SK-N-SH (cell line): ENCODE data around the gene GPR75. TPM values are rescaled to one million over a fixed set of nuclear protein-coding genes. Genes with fewer than 3 reads are reported as not detected.
"Not testable (repeated sequence)": the region's sequence is repeated elsewhere in the genome, so short reads cannot be mapped to it uniquely, and the experiment has no call there.

ENCODE experiments used
- CTCF ChIA-PET: fragments of 300-600, 350-600 bp; formaldehyde crosslinking; extraction: SDS; loops from one replicate; lab custom pipeline; 2021; lab: Yijun Ruan, JAX
- POLR2A ChIA-PET: fragments of 350-600 bp; sonication (Branson Sonifier 250); formaldehyde crosslinking; extraction: SDS; loops from one replicate; lab custom pipeline; 2020; ENCODE audit warnings: antibody characterized with exemption, inconsistent platforms; lab: Yijun Ruan, JAX
- DNase-seq: peaks from one replicate; pipeline ENCODE4 v3.0.0; 2012
- H2AFZ ChIP-seq: fragments of 200-600 bp; sonication (generic); 2 replicates; pipeline ENCODE4 v1.8.1; 2016; ENCODE audit warnings: antibody characterized with exemption, mild to moderate bottlenecking, low read depth
- H3F3A ChIP-seq: fragments of 200-600 bp; sonication (generic); replicated peaks from 2 replicates; pipeline ENCODE3; 2016; ENCODE audit warnings: antibody characterized with exemption, mild to moderate bottlenecking; ENCODE audit not compliant: insufficient read depth
- H3K27ac ChIP-seq, 2 experiments: fragments of 200-500 bp in 1 of 2; fragments of 200-600 bp in 1 of 2; sonication (Bioruptor generic) in 1 of 2; sonication (generic), shearing (Covaris generic) in 1 of 2; 2 replicates each; pipeline versions ENCODE4 v1.5.1 to v1.6.1; 2014 to 2016; ENCODE audit warnings: low read depth in 2 of 2, inconsistent platforms in 1 of 2, low read length in 1 of 2, mild to moderate bottlenecking in 1 of 2, mixed read lengths in 1 of 2
- H3K27me3 ChIP-seq: fragments of 200-600 bp; sonication (generic), shearing (Covaris generic); 2 replicates; pipeline ENCODE4 v1.6.1; 2016; ENCODE audit warnings: mixed run types; ENCODE audit not compliant: insufficient read depth
- H3K36me3 ChIP-seq, 2 experiments: fragments of 200-500 bp in 1 of 2; fragments of 200-600 bp in 1 of 2; sonication (Bioruptor generic) in 1 of 2; sonication (generic) in 1 of 2; replicated peaks in 1 of 2; 2 replicates each; pipeline versions ENCODE3 to v1.5.1; 2014 to 2016; ENCODE audit warnings: low read length in 1 of 2, mild to moderate bottlenecking in 1 of 2; ENCODE audit not compliant: insufficient read depth in 2 of 2, control insufficient read depth in 1 of 2
- H3K4me1 ChIP-seq, 2 experiments: fragments of 200-500 bp in 1 of 2; fragments of 200-600 bp in 1 of 2; sonication (Bioruptor generic) in 1 of 2; sonication (generic), shearing (Covaris generic) in 1 of 2; 2 replicates each; pipeline versions ENCODE4 v1.5.1 to v1.6.1; 2014 to 2016; ENCODE audit warnings: low read depth in 1 of 2, low read length in 1 of 2, mixed run types in 1 of 2; ENCODE audit not compliant: insufficient read depth in 2 of 2, control insufficient read depth in 1 of 2
- H3K4me2 ChIP-seq: fragments of 200-600 bp; sonication (generic), shearing (Covaris generic); 2 replicates; pipeline ENCODE4 v1.6.1; 2017; ENCODE audit warnings: mixed run types
- H3K4me3 ChIP-seq, 2 experiments: fragments of 200-500 bp in 1 of 2; fragments of 200-600 bp in 1 of 2; sonication (Bioruptor generic) in 1 of 2; sonication (generic), shearing (Covaris generic) in 1 of 2; 2 replicates each; pipeline versions ENCODE4 v1.5.1 to v1.8.1; 2014 to 2016; ENCODE audit warnings: low read depth in 2 of 2, inconsistent platforms in 1 of 2, low read length in 1 of 2, mild to moderate bottlenecking in 1 of 2, mixed read lengths in 1 of 2, moderate library complexity in 1 of 2
- H3K79me2 ChIP-seq: fragments of 200-600 bp; sonication (generic); 2 replicates; pipeline ENCODE4 v1.8.1; 2017; ENCODE audit warnings: mild to moderate bottlenecking; ENCODE audit not compliant: insufficient read depth
- H3K9ac ChIP-seq: fragments of 200-600 bp; sonication (generic); 2 replicates; pipeline ENCODE4 v1.6.1; 2017; ENCODE audit warnings: mixed run types
- H3K9me2 ChIP-seq: fragments of 200-600 bp; sonication (generic); 2 replicates; pipeline ENCODE4 v1.6.1; 2017; ENCODE audit warnings: mixed run types
- H3K9me3 ChIP-seq: fragments of 200-600 bp; sonication (generic); 2 replicates; pipeline ENCODE4 v1.6.1; 2017; ENCODE audit warnings: mixed run types, mild to moderate bottlenecking, moderate library complexity
- H4K20me1 ChIP-seq: fragments of 200-600 bp; sonication (generic); 2 replicates; pipeline ENCODE4 v1.6.1; 2017; ENCODE audit warnings: mild to moderate bottlenecking, mixed run types; ENCODE audit not compliant: insufficient read depth
- CHD2 ChIP-seq: fragments of 150-350 bp; IDR thresholded peaks from 2 replicates; pipeline ENCODE4 v1.6.1; 2018; ENCODE audit warnings: low read length; ENCODE audit not compliant: partially characterized antibody
- FOSL2 ChIP-seq: IDR thresholded peaks from 2 replicates; pipeline ENCODE4 v1.4.0; 2012; ENCODE audit warnings: low read depth, mild to moderate bottlenecking, moderate library complexity, borderline replicate concordance
- FOXJ3 ChIP-seq: sonication (generic); formaldehyde crosslinking; IDR thresholded peaks from 2 replicates; pipeline ENCODE4 v1.5.1; 2020; ENCODE audit warnings: mild to moderate bottlenecking, missing genetic modification reagents
- JUND ChIP-seq: IDR thresholded peaks from 2 replicates; pipeline ENCODE4 v1.4.0; 2012
- POLR2AphosphoS5 ChIP-seq: IDR thresholded peaks from 2 replicates; pipeline ENCODE4 v1.6.1; 2012; ENCODE audit warnings: low read depth, low read length
- RAD21 ChIP-seq: IDR thresholded peaks from 2 replicates; pipeline ENCODE4 v1.6.1; 2012; ENCODE audit warnings: mild to moderate bottlenecking, low read length
- REST ChIP-seq: IDR thresholded peaks from 2 replicates; pipeline ENCODE4 v1.6.1; 2012; ENCODE audit warnings: mild to moderate bottlenecking, low read depth, low read length, moderate library complexity
- TCF12 ChIP-seq: IDR thresholded peaks from 2 replicates; pipeline ENCODE4 v1.4.0; 2012
- USF2 ChIP-seq: fragments of 150-350 bp; IDR thresholded peaks from 2 replicates; pipeline ENCODE4 v1.6.1; 2017; ENCODE audit warnings: antibody characterized with exemption, low read length, low read depth, borderline replicate concordance
- WGBS: methylation state at CpG from one replicate; pipeline ENCODE4 v1.1.6; 2017; ENCODE audit warnings: low lambda C conversion rate; 5-methylcytosine and 5-hydroxymethylcytosine counted together
- polyA plus RNA-seq, 3 experiments: library from polyadenylated mRNA; depleted of rRNA; stranded (reverse); fragments of >200 nt; gene quantifications; 2 replicates each; pipeline ENCODE4 v1.2.3, GENCODE V29; 2012

GPR75 gene
- polyA plus RNA-seq, 1 of the 3 experiments (the other 2 are of a cell fraction): 1.8 TPM

DNA sequence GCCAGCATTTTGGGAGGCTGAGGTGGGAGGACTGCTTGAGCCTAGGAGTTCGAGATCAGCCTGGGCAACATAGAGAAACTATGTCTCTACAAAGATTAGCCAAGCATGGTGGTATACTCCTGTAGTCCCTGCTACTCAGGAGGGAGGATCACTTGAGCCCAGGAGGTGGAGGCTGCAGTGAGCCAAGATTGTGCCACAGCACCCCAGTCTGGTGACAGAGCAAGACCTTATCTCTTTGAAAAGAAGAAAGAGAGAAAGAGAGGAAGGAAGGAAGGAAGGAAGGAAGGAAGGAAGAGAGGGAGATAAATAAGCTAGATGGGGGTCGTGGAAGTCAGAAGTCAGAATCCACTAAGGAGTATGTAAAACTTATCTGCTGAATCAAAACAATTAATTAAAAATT, 16.2 kb downstream of the GPR75 start:
- TF ChIP-seq REST: no peak
- DNase-seq: no peak
- H2AFZ ChIP-seq: no peak overlapping the region
- H3K4me2 ChIP-seq: no peak overlapping the region
- no peaks in the 10 kb centered on the region for H3K79me2 ChIP-seq
- H3K4me1 ChIP-seq: no peaks in the 10 kb centered on the region
- H3K9ac ChIP-seq: no peak overlapping the region
- H3K27ac ChIP-seq: no peak overlapping the region
- CTCF ChIA-PET: no interaction called here
- peaks cover 0 to 4% of the 10 kb centered on the region in 2 experiments for H3K36me3 ChIP-seq
- peaks cover 3% of the 10 kb centered on the region for H3F3A ChIP-seq
- no peak overlapping the region for H3K4me3 ChIP-seq
- H3K27me3 ChIP-seq: no peaks in the 10 kb centered on the region
- WGBS: 71% methylated on average over 2 of the region's 2 CpGs
- no peaks in the 10 kb centered on the region for H3K9me2 ChIP-seq
- no peaks in the 10 kb centered on the region for H3K9me3 ChIP-seq
- H4K20me1 ChIP-seq: no peaks in the 10 kb centered on the region
- POLR2A ChIA-PET: no interaction called here

DNA sequence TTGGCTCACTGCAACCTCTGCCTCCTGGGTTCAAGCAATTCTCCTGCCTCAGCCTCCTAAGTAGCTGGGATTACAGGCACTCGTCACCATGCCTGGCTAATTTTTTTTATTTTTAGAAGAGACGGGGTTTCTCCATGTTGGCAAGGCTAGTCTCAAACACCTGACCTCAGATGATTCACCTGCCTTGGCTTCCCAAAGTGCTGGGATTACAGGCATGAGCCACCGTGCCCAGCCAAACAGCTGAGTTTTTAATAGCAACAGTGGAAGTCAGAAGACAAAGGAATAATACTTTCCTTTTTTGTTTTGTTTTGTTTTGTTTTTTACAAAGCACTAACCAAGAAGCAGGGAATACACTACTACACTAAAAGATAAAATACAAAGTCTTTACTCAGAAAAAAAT, 16.9 kb downstream of the GPR75 start:
- Histone ChIP-seq H4K20me1 (no peaks in the 10 kb centered on the region), H3K4me1 (no peaks in the 10 kb centered on the region), H3K9me2 (no peaks in the 10 kb centered on the region), H3K9me3 (no peaks in the 10 kb centered on the region), H3K27ac (no peak overlapping the region), H3F3A (peaks cover 3% of the 10 kb centered on the region), H2AFZ (no peak overlapping the region), H3K4me2 (no peak overlapping the region), H3K36me3 (no peaks in the 10 kb centered on the region), H3K4me3 (no peak overlapping the region), H3K27me3 (no peaks in the 10 kb centered on the region), H3K9ac (no peak overlapping the region), H3K79me2 (no peaks in the 10 kb centered on the region)
- WGBS: 63% methylated on average over 3 of the region's 3 CpGs
- CTCF ChIA-PET: no interaction called here
- TF ChIP-seq RAD21 (no peak), FOSL2 (no peak), TCF12 (no peak), JUND (no peak), CHD2 (no peak), FOXJ3 (CRISPR knock-in tag) (no peak), USF2 (no peak), POLR2AphosphoS5 (no peak)
- POLR2A ChIA-PET: no interaction called here
- no peak for DNase-seq

GRCh38 chr2:53841651-53842050, 18.1 kb downstream of the GPR75 start:
- H3K4me2 ChIP-seq, H3K4me3 ChIP-seq, H3K36me3 ChIP-seq, H3K9ac ChIP-seq, H3K27ac ChIP-seq, DNase-seq, H3K4me1 ChIP-seq, H3K27me3 ChIP-seq, H3K9me3 ChIP-seq, H3K79me2 ChIP-seq, H3K9me2 ChIP-seq, H4K20me1 ChIP-seq, H3F3A ChIP-seq, CTCF ChIA-PET, H2AFZ ChIP-seq: not testable (repeated sequence)
- WGBS: 90% methylated on average over 7 of the region's 7 CpGs
- POLR2A ChIA-PET: interaction anchor here (0.7 kb wide), 1 partner anchor 670 kb away, joined by 5 read pairs; no protein-coding TSS in a partner anchor
